GM19372 (cell line): ENCODE measurements around the gene SPC24.

Experiments used
- ATAC-seq: cut with Tn5 transposase; IDR thresholded peaks from one replicate; pipeline ENCODE4 v1.9.1; 2021; ENCODE audit warnings: mild to moderate bottlenecking, low read depth, moderate library complexity; ENCODE audit not compliant: unreplicated experiment

Gene SPC24, protein sequence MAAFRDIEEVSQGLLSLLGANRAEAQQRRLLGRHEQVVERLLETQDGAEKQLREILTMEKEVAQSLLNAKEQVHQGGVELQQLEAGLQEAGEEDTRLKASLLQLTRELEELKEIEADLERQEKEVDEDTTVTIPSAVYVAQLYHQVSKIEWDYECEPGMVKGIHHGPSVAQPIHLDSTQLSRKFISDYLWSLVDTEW

DNA sequence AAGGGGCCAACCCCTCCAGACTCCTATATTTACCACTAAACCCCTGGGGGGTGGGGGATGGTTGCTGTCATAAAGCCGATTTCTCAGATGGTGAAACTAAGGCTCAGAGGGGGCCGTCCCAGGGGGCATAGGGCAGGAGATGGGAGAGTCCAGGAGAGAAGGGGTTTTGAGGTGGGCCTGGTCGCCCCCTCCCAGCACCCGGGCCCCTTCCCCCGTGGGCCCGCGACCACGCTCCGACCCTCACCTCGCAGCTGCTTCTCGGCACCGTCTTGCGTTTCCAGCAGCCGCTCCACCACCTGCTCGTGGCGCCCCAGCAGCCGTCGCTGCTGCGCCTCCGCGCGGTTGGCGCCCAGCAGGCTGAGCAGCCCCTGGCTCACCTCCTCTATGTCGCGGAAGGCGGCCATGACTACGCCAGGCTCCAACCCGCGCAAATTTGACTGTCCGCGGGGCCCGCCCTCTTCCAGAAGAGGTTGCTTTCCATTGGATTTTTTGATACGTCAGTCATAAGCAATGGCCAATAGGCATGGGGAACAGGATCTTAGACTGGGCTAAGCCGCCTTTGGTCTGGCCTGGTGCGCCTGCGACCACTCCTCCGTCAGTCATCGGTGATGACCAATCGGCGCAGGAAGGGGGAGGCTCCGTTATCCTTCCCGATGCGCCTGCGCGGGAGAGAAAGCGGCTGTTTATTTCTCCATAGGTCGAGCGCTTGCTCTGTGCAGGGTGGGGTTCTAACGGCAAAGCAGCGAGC lies at the start of gene SPC24:
TSS of gene SPC24 (minus strand) at position 410 of the 748 bp plus-strand sequence. CDS start at position 404, 6 bp downstream.
- peak; percentile 99 for ATAC-seq

DNA sequence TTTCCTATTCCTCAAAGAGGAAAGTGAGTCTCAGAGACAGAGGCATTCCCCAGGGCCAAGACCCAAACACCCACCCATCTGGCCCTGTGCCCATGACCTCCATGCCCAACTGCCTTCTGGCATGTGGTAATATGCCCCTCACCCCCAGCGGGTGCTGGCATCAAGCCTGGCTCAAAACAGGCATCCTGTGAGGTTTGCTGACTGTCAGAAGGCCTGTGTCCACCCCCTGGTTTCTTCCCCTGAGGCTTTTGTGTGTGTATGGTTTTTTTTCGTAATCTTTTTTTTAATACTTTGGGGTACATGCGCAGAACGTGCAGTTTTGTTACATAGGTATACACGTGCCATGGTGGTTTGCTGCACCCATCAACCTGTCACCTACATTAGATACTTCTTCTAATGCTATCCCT lies 49.4 kb upstream of the SPC24 start:
- ATAC-seq: no peak

DNA sequence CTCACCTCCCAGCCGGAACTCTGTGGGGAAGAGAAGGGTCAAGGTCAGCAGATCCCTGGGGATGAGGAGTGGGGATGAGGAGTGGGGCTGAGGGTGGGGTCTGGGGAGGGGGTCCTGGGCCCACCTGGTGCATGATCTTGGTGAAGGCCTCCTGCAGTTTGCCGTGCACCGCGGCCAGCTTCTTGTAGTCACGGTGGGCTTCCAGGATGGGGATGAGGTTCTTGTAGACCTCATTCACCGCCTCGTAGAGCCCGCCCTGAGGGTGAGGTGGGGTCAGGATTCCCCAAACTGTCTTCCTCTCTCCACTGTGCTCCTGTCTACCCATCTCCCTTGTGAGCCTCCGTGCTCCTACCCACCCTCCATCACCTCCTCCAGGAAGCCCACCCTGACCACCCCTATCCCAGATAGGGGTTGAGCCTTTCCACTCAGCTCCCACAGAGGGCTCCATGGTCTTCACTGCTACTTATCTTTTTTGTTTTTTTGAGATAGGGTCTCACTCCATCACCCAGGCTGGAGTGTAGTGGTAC lies 48.6 kb upstream of the SPC24 start:
- ATAC-seq: no peak

DNA sequence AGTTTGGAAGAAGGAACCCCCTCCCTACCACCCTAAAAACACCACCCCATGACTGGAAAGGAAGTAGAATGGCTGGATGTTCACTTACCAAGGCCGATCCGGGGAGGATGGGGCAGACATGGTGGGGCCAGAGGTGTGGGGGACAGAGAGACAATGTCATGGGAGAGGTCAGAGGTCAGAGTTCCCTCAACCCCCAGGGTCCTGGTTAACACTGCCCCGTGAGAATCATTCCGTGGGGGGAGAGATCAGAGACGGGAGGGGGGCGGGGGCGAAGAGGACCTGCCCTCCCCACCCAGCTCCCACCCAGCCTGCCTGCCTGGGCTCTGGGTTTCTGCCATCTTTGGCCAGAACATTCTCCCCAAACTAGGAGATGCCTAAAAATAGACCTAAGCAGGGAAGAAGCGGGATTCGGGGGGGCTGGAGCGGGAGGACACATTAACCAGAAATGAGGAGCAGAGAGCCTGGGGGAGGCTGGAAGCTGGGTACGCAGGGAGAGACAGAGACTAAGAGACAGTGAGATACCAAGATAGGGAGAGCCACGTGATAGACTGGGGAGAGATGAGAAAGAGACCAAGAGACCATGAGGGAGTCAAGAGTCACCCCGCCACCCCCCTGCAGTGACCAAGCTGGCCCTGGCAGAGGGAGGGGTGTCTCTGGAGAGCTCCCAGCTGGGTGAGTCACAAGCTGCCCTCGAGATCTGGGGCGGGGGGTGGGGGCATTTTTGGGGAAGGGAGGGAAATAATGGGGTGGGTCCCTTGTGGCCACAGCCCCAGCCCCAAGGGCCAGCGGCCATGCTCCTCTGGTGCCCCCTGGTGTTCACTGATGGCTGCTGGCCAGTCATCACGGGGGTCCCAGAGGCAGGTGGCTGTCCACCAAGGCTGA lies 47.9 kb upstream of the SPC24 start:
- no peak for ATAC-seq

DNA sequence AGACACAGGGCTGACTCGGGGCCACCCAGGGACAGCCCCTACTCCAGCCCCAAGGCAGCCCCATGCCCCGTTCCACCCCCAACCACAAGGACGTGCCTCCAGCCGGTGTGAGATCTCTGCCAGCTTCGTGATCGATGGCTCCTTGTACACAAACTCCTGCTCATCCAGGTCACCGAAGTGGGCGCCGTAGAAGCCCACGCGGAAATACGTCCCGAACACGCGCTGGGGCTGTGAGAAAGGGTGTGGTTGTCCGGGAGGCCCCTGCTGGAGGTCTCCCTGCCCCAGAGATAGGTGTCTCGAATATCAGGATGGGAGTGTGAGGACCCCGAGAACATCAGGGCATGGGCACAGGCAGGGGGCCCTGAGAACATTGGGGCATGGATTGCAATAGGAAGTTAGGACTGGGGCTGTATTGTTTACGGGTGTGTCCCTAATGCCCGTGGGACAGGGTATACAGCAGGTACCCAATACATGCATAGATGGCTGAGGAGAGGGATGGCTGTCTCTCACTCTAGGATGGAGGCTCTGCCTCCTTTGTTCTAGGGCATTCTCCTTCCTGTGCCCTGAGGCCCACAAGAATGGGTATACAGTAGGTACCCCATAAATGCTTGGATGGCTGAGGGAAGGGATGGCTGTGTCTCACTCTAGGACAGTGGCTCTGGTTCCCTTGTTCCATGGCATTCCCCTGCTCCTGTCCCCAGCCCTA lies 47.1 kb upstream of the SPC24 start:
- ATAC-seq: no peak

DNA sequence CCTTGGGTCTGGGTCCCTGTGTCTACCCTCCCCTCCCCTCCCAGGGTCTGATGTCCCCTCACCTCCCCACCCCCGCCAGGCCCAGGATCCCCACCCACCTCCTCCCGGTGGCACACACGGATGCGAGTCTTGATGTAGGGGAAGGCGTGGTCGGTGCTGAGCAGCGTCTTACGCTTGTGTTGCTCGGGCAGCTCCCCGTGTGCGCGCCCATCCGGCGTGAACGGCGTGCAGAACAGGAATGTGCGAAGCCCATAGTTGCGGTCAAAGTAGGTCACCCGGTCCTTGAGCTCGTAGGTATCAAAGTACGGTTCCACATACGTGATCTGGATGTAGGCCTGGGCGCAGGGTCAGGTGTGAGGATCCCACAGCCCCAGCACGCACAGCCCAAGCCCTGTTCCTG lies 46.2 kb upstream of the SPC24 start:
- no peak for ATAC-seq

DNA sequence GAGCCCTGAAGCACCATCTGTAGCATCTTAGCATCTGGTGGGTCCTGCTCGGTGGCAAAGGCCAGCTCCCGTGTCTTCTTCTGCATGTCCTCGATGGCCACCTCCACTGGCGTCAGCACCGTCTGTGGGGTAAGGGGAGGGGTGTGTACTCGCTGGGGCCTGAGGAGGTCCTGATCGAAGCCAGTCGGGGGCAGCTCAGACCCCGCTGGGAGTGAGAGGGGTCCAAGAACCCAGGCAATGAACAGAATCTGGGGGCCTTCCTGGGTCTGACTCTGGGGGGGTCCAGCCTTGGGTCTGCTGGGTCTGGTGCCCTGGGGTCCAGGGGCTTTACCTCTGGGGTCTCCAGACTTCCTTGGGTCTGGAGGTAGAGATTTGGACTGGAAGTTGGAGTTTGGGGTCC lies 45.3 kb upstream of the SPC24 start:
- no peak for ATAC-seq

DNA sequence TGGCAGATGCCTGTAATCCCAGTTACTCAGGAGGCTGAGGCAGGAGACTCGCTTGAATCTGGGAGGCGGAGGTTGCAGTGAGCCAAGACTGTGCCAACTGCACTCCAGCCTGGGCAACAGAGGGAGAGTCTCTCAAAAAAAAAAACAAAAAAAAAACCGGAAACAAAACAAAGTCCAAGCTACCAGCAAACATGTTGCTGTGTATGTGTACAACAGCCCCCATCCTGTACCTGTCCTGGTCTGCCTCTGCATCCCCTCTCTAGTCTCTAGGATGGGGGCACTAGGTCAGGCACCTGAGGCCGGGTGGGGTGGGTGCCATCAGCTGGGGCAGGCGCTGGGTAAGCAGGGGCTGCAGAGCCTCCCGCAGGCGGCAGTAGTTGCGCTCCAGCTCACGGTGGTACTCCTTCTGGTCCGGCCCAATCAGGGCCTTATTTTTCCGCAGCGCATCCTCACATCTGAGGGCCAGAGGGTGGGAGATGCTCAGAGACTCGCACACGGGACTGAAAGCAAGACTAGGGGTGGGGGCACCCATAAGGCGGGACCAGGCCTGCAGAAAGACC lies 44.5 kb upstream of the SPC24 start:
- ATAC-seq: no peak

DNA sequence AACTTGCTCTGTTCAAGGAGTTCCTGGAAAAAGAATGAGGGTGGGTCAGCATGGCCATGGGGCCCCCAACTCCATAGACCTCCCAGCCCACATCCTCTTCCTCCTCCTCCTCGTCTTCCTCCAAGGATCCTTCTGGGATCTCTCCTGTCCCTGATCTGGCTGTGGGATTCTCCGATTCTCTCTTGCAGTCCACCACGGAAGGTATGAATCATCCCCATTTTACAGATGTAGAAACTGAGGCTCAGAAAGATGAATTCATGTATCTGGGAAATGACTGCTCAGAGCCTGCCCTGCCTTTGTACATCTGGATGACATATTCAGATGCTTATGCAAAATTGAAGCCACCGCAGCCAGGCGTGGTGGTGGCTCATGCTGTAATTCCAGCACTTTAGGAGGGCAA lies 43.9 kb upstream of the SPC24 start:
- no peak for ATAC-seq

DNA sequence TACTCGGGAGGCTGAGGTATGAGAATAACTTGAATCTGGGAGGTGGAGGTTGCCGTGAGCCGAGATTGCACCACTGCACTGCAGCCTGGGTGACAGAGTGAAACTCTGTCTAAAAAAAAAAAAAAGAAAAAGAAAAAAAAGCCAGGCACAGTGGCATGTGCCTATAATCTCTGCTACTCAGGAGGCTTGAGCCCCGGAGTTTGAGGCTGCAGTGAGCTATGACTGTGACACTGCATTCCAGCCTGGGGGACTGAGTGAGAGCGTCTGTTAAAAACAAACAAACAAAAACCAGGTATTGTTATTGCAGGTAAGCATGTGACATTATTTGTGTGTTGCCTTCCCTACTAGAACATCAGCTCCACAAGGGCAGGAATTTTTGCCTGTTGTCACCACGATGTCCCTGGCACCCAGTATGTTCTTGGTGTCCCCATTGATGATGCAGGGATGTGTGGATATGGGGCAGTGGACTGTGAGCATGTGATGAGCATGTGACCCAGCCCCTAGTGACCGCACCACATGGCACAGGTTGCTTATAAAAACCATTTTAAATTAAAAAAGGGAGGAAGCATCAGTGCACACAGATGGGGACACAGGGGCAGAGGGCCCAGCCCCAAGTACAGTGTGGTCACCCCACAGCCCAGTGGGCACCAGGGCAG lies 43.3 kb upstream of the SPC24 start:
- no peak for ATAC-seq

DNA sequence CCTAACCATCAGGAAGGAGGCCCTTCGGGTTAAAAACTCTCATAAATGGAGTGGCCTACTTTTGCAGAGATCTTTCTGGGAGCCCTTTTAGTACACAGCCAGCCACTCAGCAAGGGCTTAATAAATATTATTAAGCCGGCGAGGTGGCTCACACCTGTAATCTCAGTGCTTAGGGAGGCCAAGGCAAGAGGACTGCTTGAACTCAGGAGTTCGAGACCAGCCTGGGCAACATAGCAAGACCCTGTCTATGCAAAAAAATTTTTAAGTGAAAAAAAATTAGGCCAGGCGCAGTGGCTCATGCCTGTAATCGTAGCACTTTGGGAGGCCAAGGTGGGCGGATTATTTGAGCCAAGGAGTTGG lies 42.6 kb upstream of the SPC24 start:
- ATAC-seq: no peak

DNA sequence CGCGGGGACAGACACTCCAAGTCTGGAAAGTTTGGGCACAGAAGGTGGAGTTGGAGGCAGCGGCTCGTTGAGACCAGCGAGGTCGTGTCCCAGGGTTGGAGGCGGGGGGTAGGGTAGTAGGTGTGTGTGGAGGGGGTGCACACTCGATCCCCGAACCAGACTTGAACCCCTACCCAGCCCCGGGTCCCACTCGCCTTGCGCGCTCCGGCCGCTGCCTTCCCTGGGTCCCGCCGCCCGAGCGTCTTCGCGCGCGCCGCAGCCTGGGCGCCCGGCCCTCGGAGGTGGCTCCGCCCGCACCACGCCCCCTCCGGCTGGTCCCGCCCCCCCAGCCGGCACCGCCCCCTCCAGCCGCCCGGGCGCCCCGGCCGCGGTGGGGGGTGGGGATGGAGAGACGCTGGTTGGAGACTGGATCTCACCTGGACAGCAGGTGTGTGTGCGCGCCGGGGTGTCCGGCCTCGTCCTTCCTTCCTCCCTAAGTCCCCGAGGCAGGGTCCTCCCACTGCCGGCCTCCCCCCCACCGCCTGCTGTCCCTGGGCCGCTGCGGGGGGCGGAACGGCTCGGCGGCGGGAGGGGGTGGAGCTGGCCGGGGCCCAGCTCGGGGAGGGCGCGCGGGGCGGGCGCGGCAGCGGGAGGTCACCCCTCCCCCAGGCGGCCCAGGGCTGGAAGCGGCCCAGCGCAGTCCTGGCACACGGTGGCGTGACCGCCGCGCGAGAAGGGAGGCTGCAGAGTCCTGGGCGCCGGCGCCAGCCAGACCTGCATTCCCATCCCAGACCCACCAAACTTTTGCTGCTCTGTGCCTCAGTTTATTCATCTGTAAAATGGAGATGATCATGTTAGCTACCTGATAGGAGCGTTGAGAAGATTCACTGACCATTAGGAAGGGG lies 42.0 kb upstream of the SPC24 start, which contains the start of gene KANK2:
TSS of gene KANK2 (minus strand) at position 255 of the 884 bp plus-strand sequence. CDS start 3,034 bp downstream, outside the sequence.
- ATAC-seq: peak; percentile 66

DNA sequence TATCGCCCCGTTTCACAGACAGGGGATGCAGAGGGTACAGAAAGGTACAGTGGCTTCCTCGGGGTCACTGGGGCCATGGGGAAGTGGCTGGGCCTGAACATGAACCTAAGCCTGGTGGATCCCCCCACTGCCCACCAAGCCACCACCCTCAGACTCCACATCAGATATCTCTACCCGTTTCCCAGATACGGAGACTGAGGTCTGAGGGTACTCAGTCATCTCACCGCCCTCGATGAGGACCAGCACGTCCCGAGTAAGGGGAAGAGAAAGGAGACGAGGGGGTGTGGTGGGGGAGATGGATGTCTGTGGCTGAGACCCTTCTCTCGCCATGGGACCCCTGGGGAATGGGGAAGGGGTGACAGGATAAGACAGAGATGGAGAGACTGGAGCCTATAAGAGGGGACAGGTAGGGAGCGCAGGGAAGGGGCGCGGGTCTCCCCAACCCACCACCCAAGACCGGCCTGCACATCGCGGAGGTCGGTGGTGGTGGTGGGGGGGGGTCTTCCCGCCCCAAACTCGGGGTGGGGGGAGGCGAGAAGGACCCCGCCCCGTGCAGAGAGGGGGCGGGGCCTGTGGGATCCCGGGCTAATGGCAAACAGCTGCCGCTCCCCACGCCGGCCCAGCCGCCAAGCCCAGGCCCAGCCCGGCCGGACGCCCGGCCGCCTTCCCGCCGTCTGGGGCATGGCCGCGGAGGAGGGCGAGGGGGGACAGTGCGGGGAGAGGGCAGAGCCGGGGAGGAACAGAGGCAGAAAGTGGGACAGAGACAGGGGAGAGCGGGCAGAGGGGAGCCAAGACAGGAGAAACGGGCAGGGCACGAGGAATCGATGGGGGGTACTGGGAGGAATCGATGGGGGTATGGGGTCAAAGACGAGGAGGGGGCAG lies 41.1 kb upstream of the SPC24 start:
- no peak for ATAC-seq

DNA sequence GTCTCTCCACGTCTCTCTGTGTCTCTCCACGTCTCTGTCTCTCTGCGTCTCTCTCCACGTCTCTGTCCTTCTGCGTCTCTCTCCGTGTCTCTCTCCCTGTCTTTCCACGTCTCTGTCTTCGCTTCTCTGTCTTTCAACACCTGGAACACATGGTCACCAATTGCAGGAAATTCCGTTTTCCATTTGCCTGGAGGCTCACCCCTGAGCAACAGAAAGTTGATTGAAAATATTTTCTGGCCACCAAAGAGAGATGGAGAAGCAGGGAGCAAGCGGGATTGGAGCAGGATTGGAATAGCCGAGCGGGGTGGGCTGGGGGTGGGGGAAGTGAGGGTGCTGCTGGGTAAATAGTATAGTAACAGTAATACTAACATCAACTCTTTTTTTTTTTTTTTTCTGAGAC lies 40.1 kb upstream of the SPC24 start:
- ATAC-seq: no peak

DNA sequence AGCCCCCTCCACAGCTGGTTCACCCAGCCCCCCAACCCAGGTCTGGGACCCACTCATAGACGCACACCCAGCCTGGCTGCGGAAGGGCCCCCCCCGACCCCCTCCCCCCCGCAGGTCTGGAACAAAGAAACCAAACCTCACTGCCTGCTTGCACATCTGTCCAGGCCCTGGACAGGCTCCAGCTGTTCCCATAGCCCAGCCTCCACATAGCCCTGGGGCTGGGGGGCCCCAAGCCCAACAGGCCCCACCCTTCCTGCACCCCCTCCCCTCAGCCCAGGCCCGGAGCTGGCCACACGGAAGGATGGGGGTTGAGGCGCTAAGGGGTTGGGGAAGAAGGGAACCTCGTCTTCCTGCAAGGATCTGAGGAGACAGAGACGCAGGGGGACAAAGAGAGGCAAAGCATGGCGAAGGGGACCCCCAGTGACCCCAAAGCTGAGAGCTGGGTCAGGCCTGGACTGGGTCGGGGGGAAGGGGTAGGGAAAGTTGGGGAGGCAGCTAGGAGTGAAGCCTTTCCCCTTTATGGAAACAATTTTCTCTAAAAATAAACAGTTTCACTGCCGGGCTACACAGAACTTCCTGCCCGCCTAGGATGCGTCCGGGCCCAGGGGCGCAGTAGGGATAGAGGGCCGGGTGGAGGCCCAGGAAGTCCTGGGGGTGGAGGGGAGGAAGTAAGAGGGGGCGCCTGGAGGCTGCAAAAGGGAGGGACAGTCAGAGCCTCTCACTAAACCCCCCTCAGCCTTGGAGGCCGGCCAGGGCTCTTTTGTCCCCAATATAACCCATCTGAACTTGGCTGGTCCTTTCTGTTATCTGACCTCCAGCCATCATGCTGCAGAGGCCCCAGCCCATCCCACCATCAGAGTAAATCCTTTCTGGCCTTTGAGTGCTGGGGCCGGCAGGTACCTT lies 39.3 kb upstream of the SPC24 start:
- ATAC-seq: no peak

DNA sequence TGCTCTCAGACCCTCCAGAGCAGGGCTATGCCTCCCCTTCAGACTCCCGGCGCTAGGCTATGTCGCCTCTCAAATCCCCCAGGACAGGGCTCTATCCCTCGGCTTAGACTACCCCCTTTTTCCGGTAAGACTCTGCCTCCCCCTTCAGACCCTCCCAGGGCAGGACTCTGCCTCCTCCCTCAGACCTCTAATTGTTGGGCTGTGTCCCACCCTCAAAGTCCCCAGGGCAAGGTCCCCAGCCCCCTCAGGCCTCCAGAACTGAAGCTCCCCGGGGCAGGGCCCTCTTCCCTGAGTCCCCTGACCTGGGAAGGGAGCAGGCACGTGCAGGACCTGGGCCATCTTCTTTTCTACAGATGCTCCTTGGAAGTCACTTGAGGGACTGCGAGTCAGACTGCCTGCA lies 38.6 kb upstream of the SPC24 start:
- ATAC-seq: no peak
